ENCODE measurements around the gene MAX. TPM values are rescaled to one million over a fixed set of nuclear protein-coding genes. Genes with fewer than 3 reads are reported as not detected.

Gene MAX
- polyA plus RNA-seq, 1 donor from 2014 or later, result 55.3 TPM

DNA sequence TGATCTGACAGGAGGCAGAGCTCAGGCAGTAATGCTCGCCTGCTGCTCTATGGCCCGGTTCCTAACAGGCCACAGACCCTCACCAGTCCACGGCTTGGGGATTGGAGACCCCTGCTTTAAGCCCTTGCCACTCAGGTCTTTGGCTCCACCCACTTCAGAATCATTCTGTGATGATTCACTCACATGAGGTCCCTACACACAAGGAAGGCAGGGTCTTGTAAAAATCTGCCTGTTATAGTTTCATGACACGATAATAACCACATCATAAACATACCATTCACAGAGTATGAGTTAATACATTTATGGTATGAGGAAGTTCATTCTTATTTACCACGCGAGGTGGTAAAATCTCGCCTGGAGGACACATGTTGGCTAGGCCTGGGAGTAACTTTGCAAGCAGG lies 29.0 kb upstream of the MAX start:
- Histone ChIP-seq H3K4me2 (ENCODE audit: low read length) (no peak overlapping the region), H3K27me3 (ENCODE audit: insufficient read depth, low read depth, low read length) (no peaks in the 10 kb centered on the region), H3K9me3 (ENCODE audit: low read length) (no peaks in the 10 kb centered on the region), H3K4me3 (ENCODE audit: low read length) (no peak overlapping the region), H4K20me1 (ENCODE audit: insufficient read depth) (no peaks in the 10 kb centered on the region), H3F3A (ENCODE audit: insufficient read depth, low read length, poor library complexity, severe bottlenecking) (no peaks in the 10 kb centered on the region), H3K27ac (ENCODE audit: low read length) (no peak overlapping the region), H2AFZ (ENCODE audit: low read depth, low read length) (no peak overlapping the region), H3K9ac (ENCODE audit: low read length) (no peak overlapping the region), H3K79me2 (replicated peaks; ENCODE audit: insufficient read depth, low read length) (no peaks in the 10 kb centered on the region), H3K9me2 (ENCODE audit: insufficient read depth, low read length) (no peaks in the 10 kb centered on the region), H3K36me3 (ENCODE audit: insufficient read depth, low read length) (no peaks in the 10 kb centered on the region)
- TF ChIP-seq EZH2 (IDR thresholded peaks at IDR 0.05; ENCODE audit: borderline replicate concordance, insufficient read depth, low read length, poor library complexity, severe bottlenecking) (no peak), RAD21 (conservative IDR thresholded peaks at IDR 0.05) (no peak), SMC3 (conservative IDR thresholded peaks at IDR 0.05; ENCODE audit: poor library complexity) (no peak), MXI1 (conservative IDR thresholded peaks at IDR 0.05; ENCODE audit: poor library complexity, severe bottlenecking) (no peak), POLR2AphosphoS5 (IDR thresholded peaks at IDR 0.05) (no peak), TAF1 (IDR thresholded peaks at IDR 0.05; ENCODE audit: low read depth) (no peak), EP300 (conservative IDR thresholded peaks at IDR 0.05; ENCODE audit: poor library complexity, severe bottlenecking) (no peak)
- TF ChIP-seq, protein P1, sequence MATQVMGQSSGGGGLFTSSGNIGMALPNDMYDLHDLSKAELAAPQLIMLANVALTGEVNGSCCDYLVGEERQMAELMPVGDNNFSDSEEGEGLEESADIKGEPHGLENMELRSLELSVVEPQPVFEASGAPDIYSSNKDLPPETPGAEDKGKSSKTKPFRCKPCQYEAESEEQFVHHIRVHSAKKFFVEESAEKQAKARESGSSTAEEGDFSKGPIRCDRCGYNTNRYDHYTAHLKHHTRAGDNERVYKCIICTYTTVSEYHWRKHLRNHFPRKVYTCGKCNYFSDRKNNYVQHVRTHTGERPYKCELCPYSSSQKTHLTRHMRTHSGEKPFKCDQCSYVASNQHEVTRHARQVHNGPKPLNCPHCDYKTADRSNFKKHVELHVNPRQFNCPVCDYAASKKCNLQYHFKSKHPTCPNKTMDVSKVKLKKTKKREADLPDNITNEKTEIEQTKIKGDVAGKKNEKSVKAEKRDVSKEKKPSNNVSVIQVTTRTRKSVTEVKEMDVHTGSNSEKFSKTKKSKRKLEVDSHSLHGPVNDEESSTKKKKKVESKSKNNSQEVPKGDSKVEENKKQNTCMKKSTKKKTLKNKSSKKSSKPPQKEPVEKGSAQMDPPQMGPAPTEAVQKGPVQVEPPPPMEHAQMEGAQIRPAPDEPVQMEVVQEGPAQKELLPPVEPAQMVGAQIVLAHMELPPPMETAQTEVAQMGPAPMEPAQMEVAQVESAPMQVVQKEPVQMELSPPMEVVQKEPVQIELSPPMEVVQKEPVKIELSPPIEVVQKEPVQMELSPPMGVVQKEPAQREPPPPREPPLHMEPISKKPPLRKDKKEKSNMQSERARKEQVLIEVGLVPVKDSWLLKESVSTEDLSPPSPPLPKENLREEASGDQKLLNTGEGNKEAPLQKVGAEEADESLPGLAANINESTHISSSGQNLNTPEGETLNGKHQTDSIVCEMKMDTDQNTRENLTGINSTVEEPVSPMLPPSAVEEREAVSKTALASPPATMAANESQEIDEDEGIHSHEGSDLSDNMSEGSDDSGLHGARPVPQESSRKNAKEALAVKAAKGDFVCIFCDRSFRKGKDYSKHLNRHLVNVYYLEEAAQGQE (IDR thresholded peaks at IDR 0.05; ENCODE audit: borderline replicate concordance), result no peak
- TF ChIP-seq, protein P2, sequence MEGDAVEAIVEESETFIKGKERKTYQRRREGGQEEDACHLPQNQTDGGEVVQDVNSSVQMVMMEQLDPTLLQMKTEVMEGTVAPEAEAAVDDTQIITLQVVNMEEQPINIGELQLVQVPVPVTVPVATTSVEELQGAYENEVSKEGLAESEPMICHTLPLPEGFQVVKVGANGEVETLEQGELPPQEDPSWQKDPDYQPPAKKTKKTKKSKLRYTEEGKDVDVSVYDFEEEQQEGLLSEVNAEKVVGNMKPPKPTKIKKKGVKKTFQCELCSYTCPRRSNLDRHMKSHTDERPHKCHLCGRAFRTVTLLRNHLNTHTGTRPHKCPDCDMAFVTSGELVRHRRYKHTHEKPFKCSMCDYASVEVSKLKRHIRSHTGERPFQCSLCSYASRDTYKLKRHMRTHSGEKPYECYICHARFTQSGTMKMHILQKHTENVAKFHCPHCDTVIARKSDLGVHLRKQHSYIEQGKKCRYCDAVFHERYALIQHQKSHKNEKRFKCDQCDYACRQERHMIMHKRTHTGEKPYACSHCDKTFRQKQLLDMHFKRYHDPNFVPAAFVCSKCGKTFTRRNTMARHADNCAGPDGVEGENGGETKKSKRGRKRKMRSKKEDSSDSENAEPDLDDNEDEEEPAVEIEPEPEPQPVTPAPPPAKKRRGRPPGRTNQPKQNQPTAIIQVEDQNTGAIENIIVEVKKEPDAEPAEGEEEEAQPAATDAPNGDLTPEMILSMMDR (IDR thresholded peaks at IDR 0.05; ENCODE audit: poor library complexity, severe bottlenecking), result no peak

DNA sequence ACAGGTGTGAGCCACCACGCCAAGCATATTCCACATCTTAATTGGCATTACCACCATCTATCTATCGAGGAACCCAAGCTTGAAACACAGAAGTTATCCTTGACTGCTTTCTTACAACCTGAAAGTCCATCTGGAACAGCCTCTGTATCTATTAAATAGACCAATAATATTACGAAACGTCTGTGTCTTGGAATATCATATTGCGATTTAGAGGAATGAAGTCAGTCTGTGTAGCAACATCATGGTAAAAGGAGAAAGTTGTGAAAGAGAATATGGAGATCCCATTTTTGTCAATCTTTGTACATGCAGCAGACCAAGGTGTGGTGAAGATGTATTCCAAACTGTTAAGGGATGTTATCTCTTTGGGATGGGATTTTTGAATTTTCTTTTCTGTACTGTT lies 25.8 kb upstream of the MAX start:
- H3K27ac ChIP-seq (ENCODE audit: low read length), result no peak overlapping the region
- H3K4me2 ChIP-seq (ENCODE audit: low read length), result no peak overlapping the region
- no peaks in the 10 kb centered on the region for H3K9me2 ChIP-seq (ENCODE audit: insufficient read depth, low read length)
- H3F3A ChIP-seq (ENCODE audit: insufficient read depth, low read length, poor library complexity, severe bottlenecking), result no peaks in the 10 kb centered on the region
- no peak overlapping the region for H2AFZ ChIP-seq (ENCODE audit: low read depth, low read length)
- no peaks in the 10 kb centered on the region for H4K20me1 ChIP-seq (ENCODE audit: insufficient read depth)
- H3K27me3 ChIP-seq (ENCODE audit: insufficient read depth, low read depth, low read length), result no peaks in the 10 kb centered on the region
- no peaks in the 10 kb centered on the region for H3K79me2 ChIP-seq (replicated peaks; ENCODE audit: insufficient read depth, low read length)
- no peak overlapping the region for H3K4me3 ChIP-seq (ENCODE audit: low read length)
- H3K9me3 ChIP-seq (ENCODE audit: low read length), result no peaks in the 10 kb centered on the region
- TF ChIP-seq EZH2 (IDR thresholded peaks at IDR 0.05; ENCODE audit: borderline replicate concordance, insufficient read depth, low read length, poor library complexity, severe bottlenecking) (no peak), TAF1 (IDR thresholded peaks at IDR 0.05; ENCODE audit: low read depth) (no peak), EP300 (conservative IDR thresholded peaks at IDR 0.05; ENCODE audit: poor library complexity, severe bottlenecking) (no peak), SMC3 (conservative IDR thresholded peaks at IDR 0.05; ENCODE audit: poor library complexity) (no peak), POLR2AphosphoS5 (IDR thresholded peaks at IDR 0.05) (no peak), RAD21 (conservative IDR thresholded peaks at IDR 0.05) (no peak), MXI1 (conservative IDR thresholded peaks at IDR 0.05; ENCODE audit: poor library complexity, severe bottlenecking) (no peak)
- TF ChIP-seq, protein P1 (IDR thresholded peaks at IDR 0.05; ENCODE audit: borderline replicate concordance), result no peak
- TF ChIP-seq, protein P2 (IDR thresholded peaks at IDR 0.05; ENCODE audit: poor library complexity, severe bottlenecking), result no peak
- H3K9ac ChIP-seq (ENCODE audit: low read length), result no peak overlapping the region
- no peaks in the 10 kb centered on the region for H3K36me3 ChIP-seq (ENCODE audit: insufficient read depth, low read length)
